Spleen (tissue), 7 donors: ENCODE data around the gene TEAD1.

Experiments used
- POLR2AphosphoS5 ChIP-seq, 3 donors: sonication (generic); formaldehyde crosslinking; IDR thresholded peaks; one replicate each; pipeline ENCODE4 v1.5.1; 2017; ENCODE audit warnings: antibody characterized with exemption in 3 of 3
- TF ChIP-seq, protein P1 (sequence below), 11 experiments: fragments of 200-600 bp in 7 of 11; fragments of 450-650 bp in 4 of 11; sonication (generic) in 4 of 11; IDR thresholded peaks in 8 of 11; conservative IDR thresholded peaks in 3 of 11; 1 replicate in 7 of 11; 2 replicates in 4 of 11; pipeline versions ENCODE4 v1.4.0 to v1.8.0; 2016 to 2021; ENCODE audit warnings: antibody characterized with exemption in 11 of 11, inconsistent platforms in 4 of 11, mild to moderate bottlenecking in 1 of 11
- donor health status: DM: no; HTN: no; CAD: no; lungs with moderate emphysema.
- donor health status: DM: no; HTN: no; CAD: no.
- donor health status: DM: no; HTN: no; CAD: no.

DNA sequence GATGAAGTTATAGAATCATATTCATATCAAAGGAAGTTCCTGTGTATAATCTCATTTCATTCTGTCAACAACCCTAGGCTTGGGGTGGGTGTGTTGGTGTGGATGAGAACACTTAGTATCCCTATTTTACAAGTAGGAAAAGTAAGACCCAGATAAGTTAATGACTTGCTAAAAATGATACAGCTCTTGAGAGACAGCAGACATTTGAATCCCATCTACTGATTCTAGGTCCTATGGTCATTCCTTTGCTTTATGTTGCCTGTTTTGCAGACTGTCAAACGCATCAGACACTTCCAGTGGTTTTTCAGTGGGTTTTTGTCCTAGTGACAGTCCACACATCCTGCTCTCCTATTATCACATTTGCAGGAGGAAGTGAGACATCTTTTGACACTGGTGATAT, 153.1 kb downstream of the TEAD1 start:
- TF ChIP-seq, protein P1, sequence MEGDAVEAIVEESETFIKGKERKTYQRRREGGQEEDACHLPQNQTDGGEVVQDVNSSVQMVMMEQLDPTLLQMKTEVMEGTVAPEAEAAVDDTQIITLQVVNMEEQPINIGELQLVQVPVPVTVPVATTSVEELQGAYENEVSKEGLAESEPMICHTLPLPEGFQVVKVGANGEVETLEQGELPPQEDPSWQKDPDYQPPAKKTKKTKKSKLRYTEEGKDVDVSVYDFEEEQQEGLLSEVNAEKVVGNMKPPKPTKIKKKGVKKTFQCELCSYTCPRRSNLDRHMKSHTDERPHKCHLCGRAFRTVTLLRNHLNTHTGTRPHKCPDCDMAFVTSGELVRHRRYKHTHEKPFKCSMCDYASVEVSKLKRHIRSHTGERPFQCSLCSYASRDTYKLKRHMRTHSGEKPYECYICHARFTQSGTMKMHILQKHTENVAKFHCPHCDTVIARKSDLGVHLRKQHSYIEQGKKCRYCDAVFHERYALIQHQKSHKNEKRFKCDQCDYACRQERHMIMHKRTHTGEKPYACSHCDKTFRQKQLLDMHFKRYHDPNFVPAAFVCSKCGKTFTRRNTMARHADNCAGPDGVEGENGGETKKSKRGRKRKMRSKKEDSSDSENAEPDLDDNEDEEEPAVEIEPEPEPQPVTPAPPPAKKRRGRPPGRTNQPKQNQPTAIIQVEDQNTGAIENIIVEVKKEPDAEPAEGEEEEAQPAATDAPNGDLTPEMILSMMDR (IDR thresholded peaks at IDR 0.05 in 8 of 11, conservative IDR thresholded peaks at IDR 0.05 in 3 of 11), result no peak
- TF ChIP-seq POLR2AphosphoS5 (IDR thresholded peaks at IDR 0.05), result no peak
